Fibroblast of pulmonary artery (primary cell): ENCODE data around the gene CTH.
"Not testable (repeated sequence)": the region's sequence is repeated elsewhere in the genome, so short reads cannot be mapped to it uniquely, and the experiment has no call there.

Experiments
- DNase-seq: peaks from one replicate; pipeline ENCODE4 v3.0.0-alpha.2; 2010; ENCODE audit warnings: low read depth
- H3K4me3 ChIP-seq: replicated peaks from 2 replicates; pipeline ENCODE4 v1.5.1; 2011; ENCODE audit warnings: low read depth, mild to moderate bottlenecking, control low read depth, low read length, moderate library complexity
- CTCF ChIP-seq: IDR thresholded peaks from 2 replicates; pipeline ENCODE4 v1.5.1; 2011; ENCODE audit warnings: mild to moderate bottlenecking, control low read depth, low read length, inconsistent platforms; ENCODE audit errors: missing control alignments

Gene CTH

GRCh38 chr1:70410604-70411359 lies at the start of gene CTH:
TSS of gene CTH (plus strand) at chr1:70411268. CDS start at chr1:70411416, 148 bp downstream.
- peak; percentile 97 for DNase-seq
- TF ChIP-seq CTCF = no peak
- H3K4me3 ChIP-seq = peak within 1 kb of the TSS; percentile 87

- DNase-seq = peak; percentile 68
- no peak overlapping the region for H3K4me3 ChIP-seq
- TF ChIP-seq CTCF = no peak
Observed at GRCh38 chr1:70361727-70362398, 49.2 kb upstream of the CTH start.

- no peak for TF ChIP-seq CTCF
Observed at GRCh38 chr1:70364439-70364838, 46.6 kb upstream of the CTH start.

GRCh38 chr1:70366425-70366952 lies 44.6 kb upstream of the CTH start:
- not testable (repeated sequence) for H3K4me3 ChIP-seq, DNase-seq

More at GRCh38 chr1:70364439-70364838, 46.6 kb upstream of the CTH start:
- H3K4me3 ChIP-seq = no peak overlapping the region
- no peak for DNase-seq

- H3K4me3 ChIP-seq, DNase-seq: not testable (repeated sequence)
Observed at GRCh38 chr1:70366997-70367396, 44.1 kb upstream of the CTH start.

- not testable (repeated sequence) for DNase-seq, H3K4me3 ChIP-seq
Observed at GRCh38 chr1:70367397-70367796, 43.7 kb upstream of the CTH start.

GRCh38 chr1:70371586-70371985 lies 39.5 kb upstream of the CTH start:
- not testable (repeated sequence) for H3K4me3 ChIP-seq
- peak; percentile 21 for DNase-seq

- TF ChIP-seq CTCF = no peak
- no peak overlapping the region for H3K4me3 ChIP-seq
- no peak for DNase-seq
Observed at GRCh38 chr1:70372426-70372825, 38.6 kb upstream of the CTH start.

GRCh38 chr1:70373580-70373979 lies 37.5 kb upstream of the CTH start:
- not testable (repeated sequence) for H3K4me3 ChIP-seq, DNase-seq
